ENCODE results near the gene RNF115. TPM values are rescaled to one million over a fixed set of nuclear protein-coding genes. Genes with fewer than 3 reads are reported as not detected.

The RNF115 gene
- total and polyA plus RNA-seq, 2 of the 8 experiments (the other 6 are each of a cell fraction or from before 2014, with no cell fraction given), result 4.7 to 10.8 TPM

GRCh38 chr1:145747398-145748247 lies 76.3 kb downstream of the RNF115 start:
- DNase-seq (ENCODE audit: low read depth in 1 of 2, low spot score in 2 of 2) (no peak), FAIRE-seq (no peak)
- no peak overlapping the region for H2AFZ ChIP-seq (ENCODE audit: low read length)
- no peak overlapping the region for H2BK5ac ChIP-seq (ENCODE audit: low read depth, low read length)
- no peak overlapping the region for H3K4me3 ChIP-seq (ENCODE audit: extremely low read depth in 1 of 4, insufficient read depth in 2 of 4, low read depth in 3 of 4, low read length in 4 of 4)
- H2BK15ac ChIP-seq (ENCODE audit: low read length), result no peak overlapping the region
- H3K14ac ChIP-seq (ENCODE audit: insufficient read length), result no peak overlapping the region
- H2BK20ac ChIP-seq (ENCODE audit: low read length), result no peak overlapping the region
- no peaks in the 10 kb centered on the region for H3K27me3 ChIP-seq (replicated peaks in 1 of 4; ENCODE audit: control insufficient read depth in 3 of 4, extremely low read depth in 1 of 4, insufficient read depth in 3 of 4, low read length in 3 of 4)
- H4K8ac ChIP-seq (ENCODE audit: extremely low read depth, insufficient read depth, low read length), result no peak overlapping the region
- no peak overlapping the region for H3K9ac ChIP-seq (replicated peaks in 1 of 4; ENCODE audit: extremely low read depth in 1 of 4, low read depth in 3 of 4, low read length in 3 of 4)
- no peak overlapping the region for H3K27ac ChIP-seq (ENCODE audit: low read depth, low read length)
- H4K91ac ChIP-seq (replicated peaks; ENCODE audit: insufficient read length, low read length), result no peak overlapping the region
- H3K4me1 ChIP-seq (replicated peaks in 1 of 4; ENCODE audit: control insufficient read depth in 3 of 4, insufficient read depth in 4 of 4, low read length in 3 of 4), result no peaks in the 10 kb centered on the region
- ChIA-PET CTCF (ENCODE audit: partially characterized antibody) (interaction anchor here (0.8 to 2.4 kb wide), 4 partner anchors 9 to 27 kb away, joined by 3 to 8 read pairs (median 3); no protein-coding TSS in a partner anchor), POLR2A (ENCODE audit: partially characterized antibody) (no interaction called here)
- H2AK5ac ChIP-seq (ENCODE audit: low read depth, low read length), result no peak overlapping the region
- H4K5ac ChIP-seq (ENCODE audit: insufficient read length, low read depth, low read length), result no peak overlapping the region
- H3K4me2 ChIP-seq (ENCODE audit: insufficient read depth in 1 of 2, low read depth in 2 of 2, low read length in 2 of 2), result no peak overlapping the region
- no peaks in the 10 kb centered on the region for H4K20me1 ChIP-seq (replicated peaks in 1 of 2; ENCODE audit: control insufficient read depth in 1 of 2, insufficient read depth in 2 of 2, low read length in 2 of 2)
- H3K56ac ChIP-seq (replicated peaks; ENCODE audit: insufficient read length, low read depth, low read length), result no peak overlapping the region
- H3K79me1 ChIP-seq (ENCODE audit: low read depth, low read length), result no peaks in the 10 kb centered on the region; the same call in 1 of the 2 replicates
- H3K9me3 ChIP-seq (ENCODE audit: insufficient read depth in 2 of 2, low read depth in 1 of 2, low read length in 1 of 2), result no peaks in the 10 kb centered on the region
- no peaks in the 10 kb centered on the region for H3K23me2 ChIP-seq (ENCODE audit: low read depth, low read length)
- WGBS, 2 experiments (ENCODE audit: extremely low coverage in 1 of 2, insufficient coverage in 1 of 2, insufficient read length in 1 of 2, insufficient replicate concordance in 2 of 2, low coverage in 1 of 2, low lambda C conversion rate in 2 of 2, missing lambda C conversion rate in 1 of 2), result 93% methylated on average over 9 of the region's 9 CpGs; no CpG with 5 or more reads in 1 of the 2 experiments
- no peak overlapping the region for H3K23ac ChIP-seq (ENCODE audit: insufficient read length)
- TF ChIP-seq YY1 (IDR thresholded peaks at IDR 0.05; ENCODE audit: low read depth, low read length) (no peak), FOSL1 (IDR thresholded peaks at IDR 0.05; ENCODE audit: insufficient read depth, low read depth, low read length) (no peak)
- no peak overlapping the region for H2BK120ac ChIP-seq (replicated peaks; ENCODE audit: low read depth, low read length)
- no peak overlapping the region for H2BK12ac ChIP-seq (ENCODE audit: low read depth, low read length)
- no peaks in the 10 kb centered on the region for H3K79me2 ChIP-seq (ENCODE audit: control insufficient read depth in 1 of 2, insufficient read depth in 2 of 2, low read length in 2 of 2)
- no peak overlapping the region for H3K4ac ChIP-seq (replicated peaks; ENCODE audit: insufficient read length, low read depth, low read length)
- H3K36me3 ChIP-seq (ENCODE audit: control insufficient read depth in 2 of 4, insufficient read depth in 4 of 4, low read length in 3 of 4), result peaks cover 3 to 18% (median 10%) of the 10 kb centered on the region in 4 experiments; a peak in 6 of 8 replicates
- no peak overlapping the region for H3K18ac ChIP-seq (ENCODE audit: extremely low read depth, low read length)

Data from H1 (cell line).